ENCODE data around the gene CBX6. TPM values are rescaled to one million over a fixed set of nuclear protein-coding genes. Genes with fewer than 3 reads are reported as not detected.

Gene CBX6
- total and polyA plus RNA-seq, 10 of the 15 experiments (the other 5 are each of a cell fraction or from before 2014, with no cell fraction given), result 3.6 to 142 (median 37.4) TPM

DNA sequence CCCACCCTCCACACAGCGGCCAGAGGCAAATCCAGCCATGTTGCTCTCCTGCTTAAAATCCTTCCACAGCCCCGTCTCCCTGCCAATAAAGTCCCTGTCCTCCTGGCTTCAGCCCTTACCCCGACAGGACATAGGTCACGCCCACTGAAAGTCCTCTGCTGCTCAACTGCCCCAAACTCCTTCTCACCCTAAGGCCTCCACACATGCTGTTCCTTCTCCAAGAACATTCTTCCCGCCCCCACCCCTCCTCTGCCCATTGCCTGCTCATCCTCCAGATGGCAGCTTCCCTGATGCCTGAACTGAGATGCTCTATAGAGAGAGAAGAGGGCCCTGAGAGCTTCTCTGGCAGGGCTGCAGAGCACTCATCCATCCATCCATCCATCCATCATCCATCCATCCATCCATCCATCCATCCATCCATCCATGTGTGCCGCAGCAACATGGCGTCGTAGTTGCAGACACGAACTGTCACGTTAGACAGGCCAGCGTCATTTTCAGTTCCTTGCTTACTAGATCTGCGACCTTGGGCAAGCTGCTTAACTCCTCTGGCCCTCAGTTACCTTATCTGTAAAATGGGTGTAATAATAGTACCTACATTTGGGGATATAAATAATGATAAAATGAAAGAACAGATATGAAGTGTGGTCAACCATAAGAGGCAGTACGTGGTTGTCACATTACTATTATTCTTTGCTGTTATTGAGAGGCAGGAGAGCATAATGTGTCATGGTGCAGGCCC, 37.6 kb downstream of the CBX6 start:
- Histone ChIP-seq H3K79me2 (ENCODE audit: control insufficient read depth, insufficient read depth, low read length) (no peaks in the 10 kb centered on the region), H3K4me1 (ENCODE audit: control insufficient read depth, insufficient read depth, low read length) (no peaks in the 10 kb centered on the region), H3K4me3 (no peak overlapping the region), H4K20me1 (ENCODE audit: control insufficient read depth, insufficient read depth) (no peaks in the 10 kb centered on the region), H3K9me3 (replicated peaks; ENCODE audit: control insufficient read depth, insufficient read depth, low read length) (no peaks in the 10 kb centered on the region), H3K9ac (ENCODE audit: control insufficient read depth, insufficient read depth, low read length) (no peak overlapping the region), H3K4me2 (ENCODE audit: control insufficient read depth, insufficient read depth) (no peak overlapping the region), H2AFZ (ENCODE audit: control insufficient read depth, low read depth, low read length) (no peak overlapping the region), H3K27me3 (replicated peaks in 1 of 2; ENCODE audit: control insufficient read depth in 2 of 2, insufficient read depth in 2 of 2, low read length in 1 of 2) (peaks cover 0 to 2% of the 10 kb centered on the region in 2 experiments; a peak in 1 of 4 replicates), H3K36me3 (ENCODE audit: control insufficient read depth in 2 of 2, insufficient read depth in 2 of 2, low read length in 1 of 2) (no peaks in the 10 kb centered on the region), H3K27ac (ENCODE audit: control insufficient read depth, insufficient read depth) (no peak overlapping the region)
- ChIA-PET RAD21 (ENCODE audit: unreplicated experiment) (no interaction called here), CTCF (interaction anchor here (0.6 kb wide), 1 partner anchor 75 kb away, joined by 3 read pairs; no protein-coding TSS in a partner anchor), POLR2A (no interaction called here), SMC1A (ENCODE audit: uncharacterized antibody, unreplicated experiment) (no interaction called here)
- 53% methylated on average over 13 of the region's 13 CpGs for whole genome bisulfite sequencing (ENCODE audit: insufficient coverage, insufficient replicate concordance, low lambda C conversion rate, missing lambda C conversion rate)
- no peak for TF ChIP-seq HDAC2 (IDR thresholded peaks at IDR 0.05)
- TF ChIP-seq PAX5 (IDR thresholded peaks at IDR 0.05; ENCODE audit: borderline replicate concordance, low read depth, low read length), result no peak
- TF ChIP-seq ESRRA (IDR thresholded peaks at IDR 0.05; ENCODE audit: low read length), result no peak
- TF ChIP-seq SUPT20H (IDR thresholded peaks at IDR 0.05; ENCODE audit: borderline replicate concordance, control insufficient read depth, low read depth, low read length), result no peak
- TF ChIP-seq ZNF24 (IDR thresholded peaks at IDR 0.05), result no peak
- TF ChIP-seq CEBPB (IDR thresholded peaks at IDR 0.05; ENCODE audit: borderline replicate concordance in 1 of 2, low read depth in 2 of 2, low read length in 2 of 2), result no peak
- no peak for TF ChIP-seq SP1 (IDR thresholded peaks at IDR 0.05; ENCODE audit: low read depth, low read length)
- no peak for TF ChIP-seq ZNF207 (IDR thresholded peaks at IDR 0.05; ENCODE audit: borderline replicate concordance)
- no peak for TF ChIP-seq EED (IDR thresholded peaks at IDR 0.05; ENCODE audit: low read depth)
- no peak for TF ChIP-seq CBX3 (IDR thresholded peaks at IDR 0.05; ENCODE audit: borderline replicate concordance, low read depth)
- no peak for TF ChIP-seq NR2C2 (IDR thresholded peaks at IDR 0.05; ENCODE audit: borderline replicate concordance, control insufficient read depth, insufficient read length, low read depth)
- TF ChIP-seq HCFC1 (IDR thresholded peaks at IDR 0.05; ENCODE audit: low read length), result no peak
- no peak for TF ChIP-seq MEF2A (IDR thresholded peaks at IDR 0.05; ENCODE audit: insufficient read depth, low read depth, low read length)
- no peak for TF ChIP-seq HDAC6 (IDR thresholded peaks at IDR 0.05; ENCODE audit: unreplicated experiment)
- TF ChIP-seq, protein P1, sequence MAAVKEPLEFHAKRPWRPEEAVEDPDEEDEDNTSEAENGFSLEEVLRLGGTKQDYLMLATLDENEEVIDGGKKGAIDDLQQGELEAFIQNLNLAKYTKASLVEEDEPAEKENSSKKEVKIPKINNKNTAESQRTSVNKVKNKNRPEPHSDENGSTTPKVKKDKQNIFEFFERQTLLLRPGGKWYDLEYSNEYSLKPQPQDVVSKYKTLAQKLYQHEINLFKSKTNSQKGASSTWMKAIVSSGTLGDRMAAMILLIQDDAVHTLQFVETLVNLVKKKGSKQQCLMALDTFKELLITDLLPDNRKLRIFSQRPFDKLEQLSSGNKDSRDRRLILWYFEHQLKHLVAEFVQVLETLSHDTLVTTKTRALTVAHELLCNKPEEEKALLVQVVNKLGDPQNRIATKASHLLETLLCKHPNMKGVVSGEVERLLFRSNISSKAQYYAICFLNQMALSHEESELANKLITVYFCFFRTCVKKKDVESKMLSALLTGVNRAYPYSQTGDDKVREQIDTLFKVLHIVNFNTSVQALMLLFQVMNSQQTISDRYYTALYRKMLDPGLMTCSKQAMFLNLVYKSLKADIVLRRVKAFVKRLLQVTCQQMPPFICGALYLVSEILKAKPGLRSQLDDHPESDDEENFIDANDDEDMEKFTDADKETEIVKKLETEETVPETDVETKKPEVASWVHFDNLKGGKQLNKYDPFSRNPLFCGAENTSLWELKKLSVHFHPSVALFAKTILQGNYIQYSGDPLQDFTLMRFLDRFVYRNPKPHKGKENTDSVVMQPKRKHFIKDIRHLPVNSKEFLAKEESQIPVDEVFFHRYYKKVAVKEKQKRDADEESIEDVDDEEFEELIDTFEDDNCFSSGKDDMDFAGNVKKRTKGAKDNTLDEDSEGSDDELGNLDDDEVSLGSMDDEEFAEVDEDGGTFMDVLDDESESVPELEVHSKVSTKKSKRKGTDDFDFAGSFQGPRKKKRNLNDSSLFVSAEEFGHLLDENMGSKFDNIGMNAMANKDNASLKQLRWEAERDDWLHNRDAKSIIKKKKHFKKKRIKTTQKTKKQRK (IDR thresholded peaks at IDR 0.05; ENCODE audit: low read depth, low read length), result no peak
- in situ Hi-C loops (cut with MboI) (no loop called here), intact Hi-C loops (cut with micrococcal nuclease; ENCODE audit: unreplicated experiment) (no loop called here)
- ATAC-seq (no peak), FAIRE-seq (no peak), DNase-seq (ENCODE audit: low read depth, low spot score) (no peak)
- BruUV-seq (replicated peaks), result no TSS peak
